Measurements from ENCODE around the gene BAD.

- TF ChIP-seq CTCF (IDR thresholded peaks at IDR 0.05; ENCODE audit: low read depth, low read length, missing input control) (no peak), TAF1 (conservative IDR thresholded peaks at IDR 0.05) (no peak), ZBTB33 (IDR thresholded peaks at IDR 0.05) (no peak), MAX (IDR thresholded peaks at IDR 0.05) (no peak), SP1 (IDR thresholded peaks at IDR 0.05) (no peak), GABPA (IDR thresholded peaks at IDR 0.05 in 1 of 2, conservative IDR thresholded peaks at IDR 0.05 in 1 of 2) (no peak), REST (IDR thresholded peaks at IDR 0.05) (no peak)
These were observed 52.1 kb downstream of the BAD start for GRCh38 chr11:64232182-64232966.
